T follicular helper cell (primary cell): Measurements from ENCODE around the gene ANK3.

Source experiments
- DNase-seq: peaks from one replicate; pipeline ENCODE4 v3.0.0-alpha.2; 2020; ENCODE audit warnings: low read depth

ANK3 gene

GRCh38 chr10:60029475-60029874 lies 360.2 kb downstream of the ANK3 start:
- DNase-seq: no peak

GRCh38 chr10:60028081-60028480 lies 361.6 kb downstream of the ANK3 start:
- DNase-seq: no peak

GRCh38 chr10:60025279-60025678 lies 364.4 kb downstream of the ANK3 start:
- DNase-seq: no peak

GRCh38 chr10:60024506-60024905 lies 365.2 kb downstream of the ANK3 start:
- DNase-seq: no peak

GRCh38 chr10:60023155-60023877 lies 366.4 kb downstream of the ANK3 start:
- DNase-seq: no peak

GRCh38 chr10:60021361-60021760 lies 368.3 kb downstream of the ANK3 start:
- DNase-seq: no peak

- DNase-seq: no peak
Observed at GRCh38 chr10:60016794-60017193, 372.9 kb downstream of the ANK3 start.

GRCh38 chr10:60009710-60010383 lies 379.8 kb downstream of the ANK3 start:
- DNase-seq: no peak

GRCh38 chr10:60009276-60009675 lies 380.4 kb downstream of the ANK3 start:
- DNase-seq: no peak

- no peak for DNase-seq
Observed at GRCh38 chr10:60008816-60009215, 380.9 kb downstream of the ANK3 start.

GRCh38 chr10:60006062-60006461 lies 383.6 kb downstream of the ANK3 start:
- DNase-seq: no peak

- no peak for DNase-seq
Observed at GRCh38 chr10:60003651-60004523, 385.8 kb downstream of the ANK3 start.

GRCh38 chr10:60000747-60001146 lies 388.9 kb downstream of the ANK3 start:
- no peak for DNase-seq

- no peak for DNase-seq
Observed at GRCh38 chr10:59997827-59998525, 391.7 kb downstream of the ANK3 start.

- DNase-seq: no peak
Observed at GRCh38 chr10:59995862-59996261, 393.8 kb downstream of the ANK3 start.

GRCh38 chr10:59993931-59994330 lies 395.7 kb downstream of the ANK3 start:
- DNase-seq: no peak

- DNase-seq: no peak
Observed at GRCh38 chr10:59991661-59992060, 398.0 kb downstream of the ANK3 start.

- no peak for DNase-seq
Observed at GRCh38 chr10:59991117-59991516, 398.6 kb downstream of the ANK3 start.

GRCh38 chr10:59985639-59986038 lies 404.0 kb downstream of the ANK3 start:
- DNase-seq: no peak

- no peak for DNase-seq
Observed at GRCh38 chr10:59984415-59984814, 405.3 kb downstream of the ANK3 start.

- DNase-seq: no peak
Observed at GRCh38 chr10:59980356-59980755, 409.3 kb downstream of the ANK3 start.

- DNase-seq: no peak
Observed at GRCh38 chr10:59977486-59977885, 412.2 kb downstream of the ANK3 start.
